Left hindlimb (tissue), 1 donor: ENCODE results near the gene ANKRD39.
"Not testable (repeated sequence)": the region's sequence is repeated elsewhere in the genome, so short reads cannot be mapped to it uniquely, and the experiment has no call there.

ENCODE experiments used
- DNase-seq: peaks from one replicate; pipeline ENCODE4 v3.0.0-alpha.2; 2018

The ANKRD39 gene, protein sequence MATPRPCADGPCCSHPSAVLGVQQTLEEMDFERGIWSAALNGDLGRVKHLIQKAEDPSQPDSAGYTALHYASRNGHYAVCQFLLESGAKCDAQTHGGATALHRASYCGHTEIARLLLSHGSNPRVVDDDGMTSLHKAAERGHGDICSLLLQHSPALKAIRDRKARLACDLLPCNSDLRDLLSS

DNA sequence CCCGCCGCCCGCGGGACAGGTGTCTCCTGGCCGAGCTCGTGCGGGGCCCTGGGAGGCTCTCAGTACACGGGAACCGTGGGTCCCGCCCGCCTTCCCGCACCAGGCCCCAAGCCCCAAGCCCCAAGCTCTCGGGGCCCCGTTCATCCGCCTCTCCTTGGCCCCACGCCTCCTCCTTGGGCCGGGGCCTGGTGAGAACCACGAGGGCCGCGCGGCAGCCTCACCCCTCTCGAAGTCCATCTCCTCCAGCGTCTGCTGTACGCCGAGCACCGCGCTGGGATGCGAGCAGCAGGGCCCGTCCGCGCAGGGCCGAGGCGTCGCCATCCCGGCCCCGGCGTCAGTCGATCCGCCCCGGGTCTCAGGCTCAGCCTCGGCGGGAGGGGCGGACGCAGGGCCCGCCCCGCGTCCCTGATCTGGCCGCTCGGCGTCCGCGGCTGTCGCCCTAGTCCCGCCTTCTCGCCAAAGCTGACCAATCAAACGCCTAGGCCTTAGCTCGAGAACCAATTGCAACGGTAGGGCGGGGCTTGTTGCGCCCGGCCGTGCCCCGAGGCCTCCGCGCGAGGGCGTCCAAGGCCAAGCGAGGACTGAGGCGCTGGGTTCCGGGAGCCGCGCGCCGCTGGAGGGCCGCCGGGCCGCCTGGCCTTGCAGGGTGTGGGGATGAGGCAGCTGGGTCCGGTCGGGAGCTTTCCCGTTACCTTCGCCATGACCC lies at the start of gene ANKRD39:
Gene ANKRD39, minus strand, starts transcription at position 350 of the 706 bp plus-strand sequence. Its CDS starts 29 bp downstream, at position 321.
- peak; percentile 98 for DNase-seq

DNA sequence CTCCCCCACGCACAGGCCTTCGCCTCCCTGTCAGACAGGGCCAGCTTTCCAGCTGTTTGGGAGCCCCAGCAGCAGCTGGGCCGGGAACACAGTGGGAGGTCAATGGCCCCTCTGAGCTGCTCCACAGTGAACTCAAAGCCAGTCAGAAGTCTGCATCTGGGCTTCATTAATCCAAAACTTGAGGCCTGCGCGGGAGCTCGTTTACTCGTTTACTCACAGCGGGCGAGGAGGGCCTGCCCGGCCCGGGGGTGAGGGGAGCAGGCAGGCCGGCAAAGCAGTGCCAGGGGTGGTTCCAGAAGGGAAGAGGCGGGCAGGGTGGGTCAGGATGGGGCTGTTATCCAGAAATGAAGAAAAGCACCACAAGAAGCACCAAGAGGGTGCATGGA lies 48.9 kb upstream of the ANKRD39 start:
- peak; percentile 85 for DNase-seq

DNA sequence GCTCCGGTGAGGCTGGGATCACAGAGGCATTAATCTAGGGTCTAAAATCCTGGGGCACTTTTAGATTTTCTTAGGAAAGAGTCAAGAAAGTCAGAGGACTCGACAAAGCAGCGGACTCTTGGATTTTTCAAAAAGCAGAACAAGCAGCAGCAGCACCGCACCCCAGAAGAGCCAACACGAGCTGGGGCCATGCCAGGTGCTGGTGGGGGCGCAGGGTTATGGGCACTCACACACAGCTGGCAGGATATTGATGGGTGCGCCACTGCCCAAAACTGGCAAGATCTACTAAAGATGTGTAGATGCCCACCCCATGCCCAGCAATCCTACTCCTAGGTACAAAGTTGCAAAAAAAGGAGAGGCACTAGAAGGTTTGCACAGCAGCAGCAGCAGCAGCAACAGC lies 46.0 kb upstream of the ANKRD39 start:
- no peak for DNase-seq

GRCh38 chr2:96903318-96903717 lies 45.5 kb upstream of the ANKRD39 start:
- DNase-seq, result no peak

- no peak for DNase-seq
Measured at GRCh38 chr2:96900237-96900636, 42.4 kb upstream of the ANKRD39 start.

DNA sequence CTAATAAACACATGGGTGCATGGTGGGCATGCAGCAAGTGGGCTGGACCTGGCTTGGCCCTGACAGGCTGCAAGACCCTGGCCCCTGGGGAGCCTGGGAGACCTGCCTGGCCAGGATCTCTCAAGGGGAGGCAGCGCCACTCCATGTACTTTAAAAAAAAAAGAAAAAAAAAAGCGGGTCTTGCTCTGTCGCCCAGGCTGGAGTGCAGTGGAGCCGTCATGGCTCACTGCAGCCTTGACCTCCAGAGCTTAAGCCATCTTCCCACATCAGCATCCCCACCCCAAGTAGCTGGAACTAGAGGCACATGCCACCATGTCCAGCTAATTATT lies 41.6 kb upstream of the ANKRD39 start:
- DNase-seq, result no peak

DNA sequence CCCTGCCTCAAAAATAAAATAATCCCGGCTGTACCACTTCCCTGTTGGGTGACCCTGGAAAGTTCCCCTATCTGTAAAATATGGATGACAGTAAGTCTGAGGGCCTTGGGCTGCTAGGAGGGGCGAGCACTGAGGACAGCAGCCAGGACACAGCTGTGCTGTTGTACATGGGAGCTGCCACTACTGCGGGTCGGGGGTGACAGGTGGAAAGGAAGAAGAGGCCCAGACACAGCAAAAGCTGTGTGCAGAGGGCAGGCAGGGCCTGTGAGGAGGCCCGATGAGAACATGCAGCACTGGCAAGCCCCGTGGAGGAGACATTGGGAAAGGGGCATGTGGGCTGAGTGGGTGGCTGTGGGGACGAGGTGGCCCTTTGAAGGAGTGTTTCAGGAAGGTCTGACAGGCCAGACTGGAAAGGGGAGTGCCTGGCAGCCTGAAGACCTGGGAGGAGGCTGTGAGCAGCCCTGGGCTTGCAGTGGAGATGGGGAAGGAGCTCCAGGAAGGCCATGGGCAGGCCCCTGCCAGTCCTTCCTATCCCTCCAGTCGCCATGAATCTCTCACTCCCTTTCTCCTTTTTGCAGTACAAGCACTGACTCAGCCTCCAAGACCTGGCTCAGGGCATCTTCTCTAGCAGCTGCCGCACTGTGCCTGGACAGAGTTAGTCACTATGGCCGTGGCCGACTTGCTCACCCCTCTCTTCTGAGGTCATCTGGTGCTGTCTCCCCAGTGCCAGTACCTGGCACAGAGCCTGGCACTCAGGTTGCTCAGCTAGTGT lies 41.0 kb upstream of the ANKRD39 start:
- DNase-seq, result no peak

DNA sequence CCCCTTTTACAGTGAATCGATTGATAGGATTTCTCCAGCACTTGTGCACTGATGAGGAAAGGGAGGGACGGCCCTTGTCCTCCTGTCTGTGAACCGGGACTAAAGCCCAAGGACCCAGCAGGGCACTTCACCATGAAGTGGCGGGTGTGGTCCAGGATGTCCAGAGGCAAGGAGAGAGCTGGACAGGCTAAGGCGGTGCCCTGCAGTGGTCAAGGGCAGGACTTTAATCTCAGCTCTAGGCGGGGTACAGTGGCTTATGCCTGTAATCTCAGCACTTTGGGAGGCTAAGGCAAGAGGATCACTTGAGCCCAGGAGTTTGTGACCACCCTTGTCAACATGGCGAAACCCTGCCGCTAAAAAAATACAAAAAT lies 40.3 kb upstream of the ANKRD39 start:
- no peak for DNase-seq

- no peak for DNase-seq
Measured at GRCh38 chr2:96897491-96898134, 39.8 kb upstream of the ANKRD39 start.

DNA sequence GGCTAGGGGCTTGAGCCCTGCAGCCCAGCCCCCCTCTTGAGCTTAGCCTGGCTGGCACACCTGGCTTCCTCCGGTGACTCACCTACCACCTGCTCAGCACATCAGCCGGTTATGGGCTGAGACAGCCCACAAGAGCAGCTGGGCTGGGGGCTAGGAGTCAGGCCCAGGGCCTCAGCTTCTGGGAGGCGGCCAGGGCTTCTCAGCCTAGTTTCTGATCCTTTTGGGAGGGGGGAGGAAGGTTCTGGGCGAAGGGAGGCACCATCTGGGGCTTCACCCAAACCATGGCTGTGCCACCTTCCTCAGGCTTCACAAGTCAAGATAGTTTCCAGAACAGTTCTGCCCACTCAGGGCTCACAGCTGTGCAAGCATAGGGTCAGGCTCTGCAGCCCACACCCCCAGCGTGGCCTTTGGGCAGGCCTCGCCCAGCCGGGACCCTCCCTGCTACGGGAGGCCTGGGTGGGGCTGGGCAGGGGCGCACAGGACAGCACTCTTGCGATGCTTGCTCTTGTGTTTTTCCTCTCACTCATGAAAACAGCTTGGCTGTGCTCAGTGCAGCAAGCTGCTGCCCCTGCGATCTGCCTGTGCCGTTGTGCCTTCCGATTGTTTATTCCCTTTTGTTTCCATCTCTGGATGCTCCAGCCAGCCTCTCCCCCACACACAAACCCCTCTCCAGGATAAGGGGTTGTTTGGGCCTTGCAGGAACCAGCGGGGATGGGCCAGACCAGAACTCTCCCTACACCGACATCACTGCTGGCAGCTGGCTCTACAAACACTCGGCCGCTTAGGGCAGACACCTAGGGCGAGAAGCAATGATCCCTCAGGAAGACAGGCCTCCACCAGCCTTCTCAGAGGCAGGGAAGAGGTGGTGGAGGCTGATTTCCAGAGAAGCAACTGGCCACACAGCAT lies 38.2 kb upstream of the ANKRD39 start:
- no peak for DNase-seq

GRCh38 chr2:96895032-96895745 lies 37.4 kb upstream of the ANKRD39 start:
- DNase-seq, result no peak

DNA sequence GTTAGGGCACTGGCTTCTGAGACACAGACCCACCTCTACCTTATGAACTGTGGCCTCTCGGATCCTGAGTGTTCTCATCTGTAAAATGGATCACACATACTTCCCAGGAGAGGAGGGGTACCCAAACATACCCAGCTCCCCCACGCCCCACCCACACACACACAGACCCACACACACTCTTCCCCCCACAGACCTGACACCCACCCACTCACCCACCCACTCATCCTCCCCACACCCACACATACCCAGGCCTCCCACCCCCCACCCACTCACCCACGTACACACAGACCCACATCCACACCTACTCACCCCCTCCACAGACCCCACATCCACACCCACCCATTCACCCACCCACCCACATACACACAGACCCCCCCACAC lies 36.3 kb upstream of the ANKRD39 start:
- no peak for DNase-seq

GRCh38 chr2:96893289-96894150 lies 35.7 kb upstream of the ANKRD39 start:
- no peak for DNase-seq

GRCh38 chr2:96891591-96892333 lies 33.9 kb upstream of the ANKRD39 start:
- DNase-seq, result no peak

DNA sequence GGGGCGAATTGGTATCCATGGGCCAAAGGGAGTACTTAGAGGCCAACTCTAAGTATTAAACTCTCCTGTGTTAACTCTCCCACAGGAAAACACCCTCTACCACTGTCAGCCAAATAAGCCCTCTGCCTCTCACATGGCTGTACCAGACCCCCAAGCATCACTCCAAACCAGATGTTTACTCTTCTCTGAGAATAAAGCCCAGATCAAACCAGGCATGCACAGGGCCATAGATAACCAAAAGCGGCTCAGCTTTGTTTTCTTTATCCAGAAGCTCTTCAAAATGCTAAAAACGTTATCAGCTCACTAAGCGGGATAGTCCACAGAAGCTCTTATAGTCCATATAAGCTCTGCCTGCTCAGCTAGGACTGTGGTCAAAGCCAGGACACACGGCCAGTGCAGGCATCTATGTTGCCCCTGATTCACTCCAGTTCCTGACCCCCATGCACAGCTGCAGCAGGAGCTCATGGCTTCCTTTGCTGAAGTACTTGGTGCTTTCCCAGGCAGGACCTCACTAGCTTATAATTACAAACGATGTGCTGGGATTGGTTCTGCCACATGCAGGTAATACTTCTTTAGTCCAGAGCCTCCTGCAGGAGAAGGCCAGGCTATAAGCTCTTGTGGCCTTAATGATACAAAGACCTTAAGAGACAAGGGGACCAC lies 33.0 kb upstream of the ANKRD39 start:
- no peak for DNase-seq

DNA sequence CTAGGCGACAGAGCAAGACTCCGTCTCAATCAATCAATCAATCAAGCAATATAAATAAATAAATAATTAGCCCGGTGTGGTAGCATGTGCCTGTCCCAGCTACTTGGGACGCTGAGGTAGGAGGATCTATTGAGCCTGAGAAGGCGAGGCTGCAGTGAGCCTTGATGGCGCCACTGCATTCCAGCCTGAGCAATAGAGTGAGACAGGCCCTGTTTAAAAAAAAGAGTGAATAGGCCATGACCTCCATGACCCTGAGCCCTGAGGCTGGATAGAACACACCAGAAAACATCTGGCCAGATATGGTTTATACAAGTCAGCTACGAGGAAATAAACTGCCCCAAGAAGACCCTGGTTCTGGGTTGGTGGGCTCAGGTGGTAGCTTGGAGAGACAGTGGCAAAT lies 32.4 kb upstream of the ANKRD39 start:
- no peak for DNase-seq

GRCh38 chr2:96889502-96889901 lies 31.7 kb upstream of the ANKRD39 start:
- not testable (repeated sequence) for DNase-seq

DNA sequence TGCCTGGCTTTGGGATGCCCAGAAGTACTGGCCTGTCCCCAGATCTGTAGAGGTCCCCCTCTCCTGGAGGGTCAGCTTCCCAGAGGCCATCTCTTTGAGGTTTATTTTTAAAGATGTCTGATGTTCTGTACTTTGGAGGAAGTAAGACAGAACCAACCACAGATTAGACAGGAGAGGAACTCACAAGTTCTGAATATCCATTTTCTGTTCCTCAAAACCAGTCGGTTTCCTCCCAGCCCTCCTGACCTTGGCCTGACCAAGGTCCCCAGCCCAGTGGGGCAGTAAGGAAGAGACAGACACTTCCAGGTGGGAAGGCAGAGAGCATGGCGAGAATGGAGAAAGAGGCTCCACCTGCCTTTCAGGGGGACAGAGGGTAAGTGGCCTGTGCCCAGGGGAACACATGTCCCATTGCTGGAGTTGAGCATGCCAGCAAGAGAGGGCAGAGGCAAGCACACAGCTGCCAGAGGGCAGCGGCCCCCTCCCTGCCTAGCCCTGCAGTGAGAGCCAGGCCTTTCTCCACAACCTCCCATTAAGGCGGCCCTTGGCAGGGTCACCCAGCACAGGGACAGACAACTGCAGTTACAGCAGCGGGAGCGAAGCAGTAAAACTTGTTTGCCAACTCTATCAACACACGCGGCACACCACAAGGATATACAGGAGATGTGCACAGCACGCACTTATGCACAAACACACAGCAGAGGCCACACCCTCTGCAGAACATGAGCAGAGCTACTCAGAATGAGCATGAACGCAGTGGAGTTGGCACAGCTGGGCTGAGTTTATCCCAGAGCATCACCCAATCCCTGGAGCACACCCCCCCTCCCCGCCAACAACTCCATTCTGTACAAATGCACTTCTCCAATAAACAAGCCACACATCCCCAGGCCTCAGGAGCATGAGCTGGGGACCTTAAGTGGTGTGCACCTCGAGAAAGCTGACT lies 30.5 kb upstream of the ANKRD39 start:
- no peak for DNase-seq
